Activated effector memory CD4-positive, alpha-beta T cell treated with Interleukin-2 at 50 U/mL for 16 hours (primary cell): ENCODE data around the gene MRPL52.
"Not testable (repeated sequence)": the region's sequence is repeated elsewhere in the genome, so short reads cannot be mapped to it uniquely, and the experiment has no call there.

Experiments
- DNase-seq: peaks from one replicate; pipeline ENCODE4 v3.0.0-alpha.2; 2020

MRPL52 gene

DNA sequence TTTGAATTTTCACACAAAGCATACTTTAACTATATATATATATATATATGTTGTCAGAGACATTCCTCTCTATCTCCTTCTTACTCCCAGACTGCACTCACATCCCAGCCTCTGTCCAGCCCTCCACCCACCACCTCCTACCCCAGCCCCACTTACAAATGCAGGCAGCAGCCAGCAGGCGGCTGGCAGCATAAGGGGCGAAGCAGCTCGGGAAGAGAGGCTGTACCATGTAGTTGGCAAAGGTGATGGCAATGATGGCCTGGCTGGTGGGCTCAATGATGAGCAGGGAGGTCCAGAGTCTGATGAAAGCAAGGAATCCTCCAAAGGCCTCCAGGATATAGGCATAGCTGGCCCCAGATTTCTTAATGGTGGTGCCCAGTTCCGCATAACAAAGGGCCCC is 16.9 kb upstream of the MRPL52 start:
- no peak for DNase-seq

DNA sequence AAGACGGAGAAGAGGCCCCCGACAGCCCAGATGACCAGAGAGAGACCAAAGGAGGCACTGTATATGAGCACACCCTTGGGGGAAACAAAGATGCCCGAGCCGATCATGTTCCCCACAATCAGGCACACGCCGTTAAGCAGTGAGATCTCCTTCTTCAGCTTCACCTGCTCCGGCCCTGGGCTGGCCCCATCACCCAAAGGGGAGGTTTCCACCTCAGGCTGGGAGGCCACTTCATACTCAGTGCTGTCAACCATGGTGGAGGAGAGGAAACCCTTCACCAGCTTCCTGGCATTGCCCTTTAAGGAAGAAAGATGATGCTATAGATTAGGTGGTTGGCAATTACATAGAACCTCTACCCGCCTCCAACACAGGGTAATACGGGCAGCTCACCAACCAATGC is 16.5 kb upstream of the MRPL52 start:
- DNase-seq = no peak

DNA sequence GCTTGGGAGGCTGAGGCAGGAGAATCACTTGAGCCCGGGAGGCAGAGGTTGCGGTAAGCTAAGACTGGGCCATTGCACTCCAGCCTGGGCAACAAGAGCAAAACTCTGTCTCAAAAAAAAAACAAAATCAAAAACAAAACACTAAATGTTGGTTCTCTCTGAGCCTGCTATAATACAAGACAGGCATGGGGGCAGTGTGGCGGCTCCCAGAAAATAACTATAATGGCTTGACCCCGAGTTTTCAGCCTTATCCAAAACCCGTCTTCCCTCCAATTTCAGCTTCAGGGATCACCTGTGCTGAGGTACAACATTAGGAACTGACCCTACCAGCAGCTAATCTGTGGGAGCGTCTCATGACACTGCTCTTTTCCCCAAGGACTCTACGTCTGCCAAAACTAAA is 15.3 kb upstream of the MRPL52 start:
- DNase-seq = no peak

DNA sequence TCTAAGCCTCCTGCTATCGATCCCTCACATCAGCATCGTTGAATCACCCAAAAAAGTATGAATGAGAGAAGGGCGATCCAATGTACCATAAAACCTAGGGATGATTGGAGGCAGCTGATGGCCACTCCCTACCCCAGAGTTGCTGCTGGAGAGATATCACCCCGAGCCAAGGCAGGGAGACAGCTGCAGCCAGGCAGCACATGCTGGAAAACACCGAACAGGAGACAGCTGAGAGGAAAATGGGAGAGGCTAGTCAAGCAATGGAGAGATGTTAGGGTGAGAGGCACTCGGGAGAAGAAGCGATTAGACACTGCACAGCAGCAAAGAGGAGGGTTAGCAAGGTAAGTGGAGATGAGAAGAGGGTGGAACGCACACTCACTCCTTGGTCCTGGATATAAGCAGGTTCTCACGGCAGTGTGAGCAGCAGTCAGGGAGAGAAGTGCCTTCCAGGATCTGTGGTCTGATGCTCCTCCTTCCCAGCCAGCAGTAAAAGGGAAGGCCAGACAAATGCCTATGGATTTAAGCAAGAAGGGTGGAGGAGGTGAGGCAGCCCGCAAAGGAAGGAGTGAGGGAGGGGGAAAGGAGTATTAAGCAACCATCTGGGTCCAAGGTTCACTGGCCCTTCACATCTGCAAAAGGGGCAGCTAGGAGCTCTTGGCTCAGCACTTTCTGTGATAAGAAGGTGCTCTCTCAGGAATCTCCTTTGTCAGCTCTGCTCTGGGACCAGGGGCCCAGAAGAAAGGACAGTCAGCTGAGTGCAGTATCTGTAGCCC is 14.6 kb upstream of the MRPL52 start, which contains the start of gene SLC7A7:
Gene SLC7A7, minus strand, starts transcription at position 495 of the 773 bp plus-strand sequence. CDS start 2,037 bp downstream, outside the sequence.
- DNase-seq = no peak

DNA sequence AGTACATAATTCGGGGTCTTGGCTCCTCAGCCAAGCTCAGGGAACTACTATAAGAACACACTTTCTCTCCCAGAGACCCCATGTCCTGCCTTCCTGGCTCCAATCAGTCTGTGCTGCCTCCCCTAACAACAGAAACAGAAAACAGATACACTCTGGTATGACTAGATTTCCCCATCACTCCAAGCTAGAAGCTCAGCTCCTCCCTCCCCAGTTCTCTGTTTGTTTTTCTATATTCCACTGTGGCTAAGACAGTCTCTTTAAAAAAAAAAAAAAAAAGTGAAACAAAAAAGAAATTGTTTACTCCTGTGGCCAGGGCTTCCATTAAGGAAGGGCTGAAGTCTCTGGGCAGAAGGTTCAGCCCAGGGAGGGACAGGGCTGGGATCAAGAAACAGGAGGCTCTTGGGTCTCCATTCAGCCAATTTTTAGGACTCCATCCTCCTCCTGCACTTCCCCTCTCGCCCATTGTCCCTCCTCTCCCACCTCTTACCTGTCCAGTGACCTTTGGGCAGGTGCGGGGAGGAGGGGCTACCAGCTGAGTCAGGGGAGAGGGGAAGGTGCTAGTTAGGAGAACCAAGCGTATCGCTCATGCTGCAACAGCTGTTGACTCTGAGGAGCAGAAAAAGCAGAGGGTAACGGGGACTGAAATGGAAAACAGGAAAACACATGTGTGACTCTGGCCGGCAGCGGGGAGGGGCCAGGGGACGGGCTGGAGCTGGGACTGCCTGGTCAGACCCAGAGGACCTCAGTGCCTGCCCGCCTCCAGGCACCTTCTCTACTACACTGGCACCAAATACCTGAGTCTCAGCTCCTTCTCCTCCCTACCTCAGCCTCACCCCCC is 10.3 kb upstream of the MRPL52 start:
- DNase-seq = no peak

DNA sequence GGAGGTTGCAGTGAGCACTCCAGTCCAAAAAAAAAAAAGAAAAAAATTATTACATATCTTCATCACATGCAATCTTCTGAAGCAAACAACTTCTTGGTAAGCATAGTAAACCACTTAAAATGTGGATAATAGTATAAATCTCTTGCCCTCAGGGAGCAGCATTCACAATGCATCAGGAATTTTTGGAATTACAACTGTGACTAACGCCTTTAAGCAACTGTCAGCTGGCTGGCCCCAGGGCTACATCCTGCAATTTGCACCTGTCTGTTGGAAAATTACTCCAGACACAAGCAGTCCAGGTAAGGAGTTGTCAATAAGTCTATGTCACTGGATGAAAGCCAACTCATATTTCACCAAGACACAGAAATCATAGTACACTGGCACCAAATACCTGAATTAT is 9.0 kb upstream of the MRPL52 start:
- DNase-seq = no peak

DNA sequence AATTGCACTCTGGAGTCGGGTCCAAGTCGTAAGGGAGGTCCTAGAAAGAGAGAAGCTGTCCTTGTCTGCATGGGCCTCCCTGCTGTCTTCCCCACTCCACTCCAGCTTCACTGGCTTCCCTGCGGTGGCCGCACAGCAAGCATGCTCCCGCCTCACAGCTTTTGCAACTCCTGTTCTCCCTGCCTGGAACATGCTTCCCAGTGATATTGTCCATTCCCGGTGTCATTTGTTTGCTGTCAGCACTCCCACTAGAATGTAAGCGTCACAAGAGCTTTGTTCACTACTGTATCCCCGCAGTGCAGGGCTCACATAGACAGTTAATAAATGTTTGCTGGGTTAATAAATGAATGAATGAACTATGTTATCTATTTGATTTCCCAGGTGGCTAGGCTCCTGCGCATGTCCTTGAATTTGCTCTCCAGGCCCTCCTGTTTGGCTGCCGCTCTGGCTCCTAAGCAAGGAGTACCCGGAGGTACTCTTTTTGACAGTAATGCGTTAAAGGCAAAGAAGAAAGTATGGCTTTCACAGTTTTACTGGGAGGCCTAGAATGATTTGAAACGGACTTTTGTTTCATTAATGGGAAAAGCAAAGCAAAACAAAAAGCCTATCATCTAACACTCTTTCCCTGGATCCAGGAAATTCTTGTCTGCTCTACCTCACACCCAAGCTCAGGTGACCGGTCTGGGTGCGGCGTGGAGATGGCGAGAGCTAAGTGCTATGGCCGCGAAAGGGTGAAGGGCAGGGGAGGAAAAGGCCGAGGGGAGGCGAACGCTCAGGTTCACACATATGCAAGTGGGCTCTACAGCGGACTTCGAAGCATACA is 8.3 kb upstream of the MRPL52 start:
- no peak for DNase-seq

DNA sequence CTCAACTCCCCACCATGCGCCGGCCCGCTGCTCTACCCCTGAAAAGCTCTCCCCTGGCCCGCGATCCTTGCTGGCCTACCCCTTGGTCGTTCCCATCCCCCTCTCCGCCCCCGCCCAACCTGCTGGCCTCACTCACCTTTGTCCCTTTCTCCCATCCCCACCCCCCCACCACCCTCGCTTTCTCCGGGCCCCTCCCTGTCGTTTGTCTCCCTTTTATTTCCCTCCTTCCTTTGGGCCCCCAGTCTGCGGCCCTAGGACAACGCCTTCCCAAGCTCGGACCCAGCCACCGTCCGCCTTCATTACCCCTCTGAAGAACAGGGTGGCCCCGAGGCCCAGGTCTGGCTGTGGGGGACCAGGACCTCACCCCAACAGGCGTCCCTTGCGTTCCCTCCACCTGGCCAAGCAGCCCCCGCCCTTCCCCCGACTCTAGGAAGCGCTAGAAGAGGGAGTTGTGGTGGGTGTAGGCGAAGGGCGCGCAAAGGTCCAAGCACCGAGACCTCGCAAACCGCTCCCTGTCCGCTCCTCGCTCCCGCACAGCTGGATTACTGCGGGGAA is 7.6 kb upstream of the MRPL52 start:
- no peak for DNase-seq

DNA sequence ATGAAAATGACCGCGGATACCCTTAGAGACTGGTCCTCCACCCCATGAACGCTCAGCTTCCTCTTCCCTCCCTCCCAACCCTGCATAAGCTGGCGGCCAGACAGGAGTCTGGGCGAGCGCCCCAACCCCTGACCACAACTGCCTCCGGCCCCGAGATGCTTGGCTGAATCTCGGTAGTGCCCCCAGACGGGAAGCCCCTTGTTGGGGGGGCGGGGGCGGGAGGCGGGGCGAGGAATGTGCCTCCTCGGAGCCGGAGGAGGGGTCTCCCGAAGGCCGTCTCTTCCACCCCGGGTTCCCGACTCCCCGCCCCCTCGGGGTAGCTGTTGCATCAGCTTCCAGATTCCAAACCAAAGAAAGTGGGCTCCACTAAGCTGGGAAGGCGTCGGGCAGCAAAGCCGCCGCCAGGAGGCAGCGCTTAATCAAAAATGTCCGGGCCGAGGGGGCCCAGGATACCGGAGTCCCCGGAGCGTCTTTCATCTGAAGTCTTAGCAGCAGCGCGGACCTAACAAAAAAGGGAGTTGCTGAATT is 7.1 kb upstream of the MRPL52 start:
- peak; percentile 47 for DNase-seq

DNA sequence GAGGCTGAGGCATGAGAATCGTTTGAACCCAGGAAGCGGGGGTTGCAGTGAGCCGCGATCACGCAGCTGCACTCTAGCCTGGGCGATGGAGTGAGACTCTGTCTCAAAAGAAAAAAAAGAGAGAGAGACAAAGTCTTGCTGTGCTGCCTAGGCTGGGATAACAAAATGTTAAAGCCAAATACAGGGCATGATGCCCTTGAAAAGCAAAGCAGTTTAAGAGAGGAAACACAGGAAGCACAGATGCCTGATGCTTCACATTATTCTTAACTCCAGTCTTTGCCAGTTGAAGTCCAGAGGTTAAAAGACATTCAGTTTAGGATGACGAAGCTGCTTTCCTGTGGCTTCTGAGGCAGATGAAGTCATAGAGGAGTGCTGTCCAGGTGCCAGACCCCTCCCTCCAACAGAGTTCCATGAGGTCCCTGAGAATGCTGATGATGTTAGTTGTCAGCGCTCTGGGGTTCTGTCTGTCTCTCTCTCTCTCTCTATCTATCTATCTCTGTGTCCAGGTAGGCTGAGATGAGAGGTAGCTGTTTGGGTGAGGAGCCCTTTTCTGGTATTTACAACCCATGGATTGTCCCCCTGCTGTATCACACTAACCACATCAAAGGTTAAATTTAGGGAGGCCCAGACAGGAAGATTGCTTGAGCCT is 4.9 kb upstream of the MRPL52 start:
- DNase-seq = no peak

DNA sequence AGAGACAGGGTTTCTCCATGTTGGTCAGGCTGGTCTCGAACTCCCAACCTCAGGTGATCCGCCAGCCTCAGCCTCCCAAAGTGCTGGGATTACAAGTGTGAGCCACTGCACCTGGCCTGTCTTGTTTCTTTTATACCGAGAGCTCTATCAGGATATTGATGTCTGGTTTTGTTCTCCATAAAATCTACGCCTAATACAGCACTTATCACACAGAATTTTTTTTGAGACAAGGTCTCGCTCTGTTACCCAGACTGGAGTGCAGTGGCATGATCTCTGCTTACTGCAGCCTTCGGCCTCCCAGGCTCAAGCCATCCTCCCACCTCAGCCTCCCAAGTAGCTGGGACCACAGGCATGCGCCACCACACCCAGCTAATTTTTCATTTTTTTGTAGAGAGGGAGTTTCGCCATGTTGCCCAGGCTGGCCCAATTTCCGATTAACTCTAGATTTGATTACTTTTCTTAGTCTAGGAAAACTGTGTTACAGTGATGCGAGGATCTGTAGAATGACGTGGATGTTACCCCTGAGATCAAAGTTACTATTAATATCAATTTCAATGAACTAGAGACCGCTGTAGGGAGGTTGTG is 519 bp upstream of the MRPL52 start:
- DNase-seq = not testable (repeated sequence)

DNA sequence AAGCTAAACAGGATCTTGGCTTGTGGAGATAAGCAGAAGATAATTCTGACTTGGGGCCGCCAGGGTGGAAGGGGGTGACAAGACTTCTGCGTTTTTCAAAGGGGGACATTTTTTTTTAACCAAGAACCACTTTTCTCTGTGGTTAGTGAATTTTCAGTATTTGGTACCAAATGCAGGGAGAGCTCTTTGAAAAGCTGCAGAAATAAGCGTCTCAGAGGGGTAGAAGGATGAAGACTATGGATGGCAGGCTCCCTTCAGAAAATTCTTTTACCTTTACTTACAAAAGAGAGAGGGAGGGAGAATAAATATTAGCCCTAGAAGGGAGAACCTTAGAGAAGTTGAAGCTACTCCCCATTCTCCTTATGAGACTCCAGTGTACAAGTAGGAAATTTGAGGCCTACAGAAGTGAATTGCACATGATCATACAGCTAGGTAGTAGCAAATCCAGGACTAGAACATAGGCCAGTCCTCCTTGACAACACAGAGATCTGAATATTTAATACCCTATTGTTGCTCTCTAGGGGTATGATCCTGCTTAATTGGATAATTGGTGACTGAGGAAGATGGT is 840 bp downstream of the MRPL52 start:
- DNase-seq = no peak

DNA sequence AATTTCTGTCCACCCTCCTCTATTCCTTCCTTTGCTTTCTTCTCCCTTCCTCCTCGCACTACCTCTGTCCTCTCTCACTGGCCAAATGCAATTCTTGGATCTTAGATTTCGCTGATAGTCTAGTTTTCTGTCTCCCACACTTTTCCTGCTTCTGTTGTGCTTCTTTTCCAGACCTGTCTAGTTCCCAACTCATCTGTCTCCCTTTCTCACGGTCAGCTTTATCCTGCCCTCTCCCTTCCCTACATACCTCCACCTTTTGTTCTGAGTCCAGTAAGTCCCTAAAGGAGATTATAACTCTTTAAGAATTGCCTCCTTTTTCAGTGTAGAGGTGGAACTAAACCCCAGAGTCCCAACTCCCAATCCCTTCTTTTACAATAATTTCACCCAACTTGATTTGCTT is 5.8 kb downstream of the MRPL52 start:
- no peak for DNase-seq

DNA sequence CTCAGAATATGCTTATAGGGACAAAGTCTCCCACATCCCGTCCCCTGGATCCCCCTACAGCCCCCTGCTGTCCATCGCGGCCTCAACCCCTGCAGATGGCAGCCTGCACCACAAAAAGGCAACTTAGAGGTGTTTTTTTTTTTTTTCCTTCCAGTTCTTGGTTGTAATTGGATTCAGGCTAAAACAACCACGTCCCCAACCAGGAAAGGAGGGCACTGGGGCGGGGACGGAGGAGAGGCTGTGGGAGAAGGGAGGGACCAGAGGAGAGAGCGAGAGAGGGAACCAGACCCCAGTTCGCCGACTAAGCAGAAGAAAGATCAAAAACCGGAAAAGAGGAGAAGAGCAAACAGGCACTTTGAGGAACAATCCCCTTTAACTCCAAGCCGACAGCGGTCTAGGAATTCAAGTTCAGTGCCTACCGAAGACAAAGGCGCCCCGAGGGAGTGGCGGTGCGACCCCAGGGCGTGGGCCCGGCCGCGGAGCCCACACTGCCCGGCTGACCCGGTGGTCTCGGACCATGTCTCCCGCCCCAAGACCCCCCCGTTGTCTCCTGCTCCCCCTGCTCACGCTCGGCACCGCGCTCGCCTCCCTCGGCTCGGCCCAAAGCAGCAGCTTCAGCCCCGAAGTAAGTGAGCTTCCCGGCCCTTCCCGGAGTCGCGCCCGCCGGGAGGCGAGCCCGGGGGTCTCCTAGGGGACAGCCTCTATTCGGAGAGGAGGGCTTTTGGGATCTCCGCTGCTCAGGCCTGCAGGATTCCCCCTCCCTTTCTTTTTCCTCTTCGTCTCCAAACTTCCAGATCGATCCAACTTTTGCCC is 6.8 kb downstream of the MRPL52 start, which contains the start of gene MMP14:
Gene MMP14, plus strand, starts transcription at position 285 of the 813 bp plus-strand sequence. Its CDS starts 233 bp downstream, at position 518.
- DNase-seq = no peak

DNA sequence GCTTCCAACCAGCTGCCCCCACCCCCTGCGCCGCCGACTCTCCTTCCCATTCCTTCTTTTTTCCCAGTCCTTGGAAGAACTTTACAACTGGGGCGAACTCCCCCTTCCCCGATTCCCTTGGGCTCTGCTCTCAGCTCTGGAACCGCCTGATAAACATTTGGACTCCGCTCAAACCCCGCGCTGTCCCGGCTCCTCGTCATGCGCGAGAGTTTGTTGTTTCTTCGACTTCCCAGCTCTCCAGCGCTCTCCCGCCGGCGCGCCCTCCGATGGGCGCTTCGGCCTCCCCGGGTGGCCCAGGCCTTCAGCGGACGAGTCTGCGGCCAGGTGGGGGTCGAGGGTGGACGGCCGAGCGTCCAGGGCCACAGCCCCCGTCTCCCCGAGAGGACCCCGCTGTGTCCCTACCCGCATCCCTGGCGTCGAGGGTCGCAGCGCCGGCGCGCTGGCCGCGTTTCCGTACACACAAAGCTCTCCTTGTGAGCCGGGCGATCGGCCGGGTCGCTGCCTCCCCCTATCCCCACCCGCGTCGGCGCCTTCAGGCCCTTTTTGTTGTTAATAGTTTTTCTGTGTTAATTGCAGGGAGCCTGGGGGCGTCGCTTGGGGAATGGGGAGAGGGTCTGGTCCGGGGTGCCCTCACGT is 7.5 kb downstream of the MRPL52 start:
- DNase-seq = no peak

DNA sequence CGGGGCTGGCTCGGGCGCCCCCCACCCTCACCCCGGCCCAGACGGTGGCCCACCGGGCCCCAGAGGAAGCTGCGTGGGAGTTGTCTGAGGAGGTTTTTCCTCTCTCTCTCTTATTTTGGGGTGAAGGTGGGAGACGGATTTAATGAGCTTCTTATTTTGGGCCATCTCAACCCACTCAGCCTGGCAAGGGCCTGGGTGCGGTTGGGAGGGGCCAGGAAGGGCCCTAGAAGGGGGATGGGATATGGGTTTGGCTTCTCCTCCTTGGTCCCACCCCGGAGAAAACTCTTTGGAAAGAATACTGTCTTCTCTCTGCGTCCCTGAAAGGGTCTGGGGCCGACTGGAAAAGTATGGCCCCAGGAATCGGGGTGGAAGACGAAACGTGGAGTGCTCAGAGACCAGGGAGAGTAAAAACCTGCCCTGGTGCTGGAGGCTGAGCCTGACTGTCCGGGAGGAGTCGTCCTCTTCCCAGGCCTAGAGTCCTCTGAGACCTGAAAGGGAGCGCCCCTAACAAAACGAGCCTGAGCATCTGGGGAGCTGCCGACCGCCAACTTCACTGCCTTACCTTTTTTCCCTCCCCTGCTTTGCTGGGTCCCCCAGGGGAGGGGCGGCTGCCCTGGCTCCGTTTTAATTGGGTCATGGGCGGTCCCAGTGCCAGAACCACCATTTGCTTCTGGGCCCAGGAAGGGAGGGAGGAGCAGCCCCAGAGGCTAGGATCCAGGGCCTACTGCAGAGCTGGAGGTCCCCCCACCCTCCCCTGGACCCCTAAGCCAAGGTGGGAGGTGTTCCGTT is 8.3 kb downstream of the MRPL52 start:
- no peak for DNase-seq

DNA sequence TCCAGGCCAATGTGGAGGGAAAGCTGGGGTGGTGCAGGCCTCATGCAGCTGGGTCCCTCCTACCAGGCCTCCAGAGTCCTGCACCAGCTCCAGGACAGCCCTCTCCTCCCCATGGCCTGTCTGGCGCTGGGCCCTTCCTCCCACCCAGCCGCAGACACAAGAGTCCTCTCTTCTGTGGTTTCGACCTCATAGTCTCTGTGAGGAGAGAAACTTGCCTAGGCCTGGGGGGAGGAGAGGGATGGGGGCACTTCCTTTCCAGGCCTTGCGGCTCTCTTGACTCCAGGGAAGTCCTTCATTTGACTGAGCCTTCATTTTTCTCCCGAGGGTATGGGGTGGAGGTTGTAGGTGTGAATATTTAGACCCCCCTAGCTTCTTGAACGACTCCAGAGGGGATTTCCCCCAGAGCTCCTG is 8.9 kb downstream of the MRPL52 start:
- no peak for DNase-seq

DNA sequence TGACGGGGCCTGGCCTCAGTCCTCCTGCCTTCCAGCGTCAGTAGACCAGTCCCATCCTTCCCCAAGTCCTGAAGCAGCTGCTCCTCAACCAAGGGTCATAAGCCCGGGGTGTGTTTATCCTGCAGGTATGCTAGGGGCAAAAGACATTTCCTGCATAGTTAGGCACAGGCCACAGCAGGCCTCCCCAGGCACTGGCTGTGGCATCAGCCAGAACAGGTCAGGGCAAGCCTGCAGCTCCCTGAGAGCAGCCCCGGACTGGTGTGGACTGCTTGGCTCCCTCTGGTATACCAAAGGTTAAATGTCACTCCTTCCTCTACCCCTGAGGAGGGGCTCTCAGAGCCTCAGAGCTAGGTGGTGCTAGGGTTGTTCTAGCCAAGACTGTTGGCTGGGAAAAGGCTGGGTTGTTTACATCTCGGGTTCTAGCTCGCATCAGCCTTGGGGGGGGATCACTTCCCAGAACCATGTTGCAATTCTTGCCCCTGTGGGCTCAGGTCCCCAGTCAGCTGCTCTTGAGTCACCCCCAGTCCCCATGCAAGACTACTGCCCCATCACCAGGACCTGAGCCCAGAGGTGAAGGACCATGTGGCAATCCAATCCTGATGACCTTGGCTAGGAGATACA is 9.6 kb downstream of the MRPL52 start:
- DNase-seq = no peak
